Measurements from ENCODE around the gene ATXN1.
A peak's percentile ranks its signal among the peaks of the same experiment; 100 is the strongest.

Gene ATXN1

GRCh38 chr6:16305246-16305725 is 456.0 kb downstream of the ATXN1 start:
- no peak for DNase-seq (ENCODE audit: low spot score)

- no peak for DNase-seq (ENCODE audit: low spot score)
These were observed 458.3 kb downstream of the ATXN1 start for GRCh38 chr6:16302721-16303552.

- no peak for DNase-seq (ENCODE audit: low spot score)
These were observed 459.7 kb downstream of the ATXN1 start for GRCh38 chr6:16301511-16301910.

- DNase-seq (ENCODE audit: low spot score), result no peak
These were observed 461.4 kb downstream of the ATXN1 start for GRCh38 chr6:16299861-16300260.

GRCh38 chr6:16296061-16296670 is 465.1 kb downstream of the ATXN1 start:
- DNase-seq (ENCODE audit: low spot score), result no peak

GRCh38 chr6:16295471-16295870 is 465.8 kb downstream of the ATXN1 start:
- DNase-seq (ENCODE audit: low spot score), result no peak

GRCh38 chr6:16295060-16295459 is 466.2 kb downstream of the ATXN1 start:
- no peak for DNase-seq (ENCODE audit: low spot score)

GRCh38 chr6:16294371-16294770 is 466.9 kb downstream of the ATXN1 start:
- DNase-seq (ENCODE audit: low spot score), result no peak

GRCh38 chr6:16292942-16293341 is 468.3 kb downstream of the ATXN1 start:
- DNase-seq (ENCODE audit: low spot score), result no peak

GRCh38 chr6:16292432-16292831 is 468.8 kb downstream of the ATXN1 start:
- DNase-seq (ENCODE audit: low spot score), result no peak

GRCh38 chr6:16291739-16292138 is 469.5 kb downstream of the ATXN1 start:
- no peak for DNase-seq (ENCODE audit: low spot score)

- no peak for DNase-seq (ENCODE audit: low spot score)
These were observed 473.1 kb downstream of the ATXN1 start for GRCh38 chr6:16288163-16288562.

- peak; percentile 30 for DNase-seq (ENCODE audit: low spot score)
These were observed 475.1 kb downstream of the ATXN1 start for GRCh38 chr6:16286151-16286522.

- no peak for DNase-seq (ENCODE audit: low spot score)
These were observed 475.7 kb downstream of the ATXN1 start for GRCh38 chr6:16285467-16286150.

- no peak for DNase-seq (ENCODE audit: low spot score)
These were observed 476.8 kb downstream of the ATXN1 start for GRCh38 chr6:16284472-16284871.

GRCh38 chr6:16282370-16282769 is 478.9 kb downstream of the ATXN1 start:
- DNase-seq (ENCODE audit: low spot score), result no peak

- DNase-seq (ENCODE audit: low spot score), result no peak
These were observed 482.0 kb downstream of the ATXN1 start for GRCh38 chr6:16279243-16279642.

GRCh38 chr6:16278750-16279149 is 482.5 kb downstream of the ATXN1 start:
- DNase-seq (ENCODE audit: low spot score), result no peak

GRCh38 chr6:16278048-16278724 is 483.1 kb downstream of the ATXN1 start:
- DNase-seq (ENCODE audit: low spot score), result no peak

GRCh38 chr6:16277101-16277981 is 483.9 kb downstream of the ATXN1 start:
- DNase-seq (ENCODE audit: low spot score), result peak; percentile 95

- DNase-seq (ENCODE audit: low spot score), result no peak
These were observed 486.2 kb downstream of the ATXN1 start for GRCh38 chr6:16274885-16275589.
